GM12892 (cell line): Measurements from ENCODE around the gene AFTPH.

Experiments
- POLR2A ChIP-seq: IDR thresholded peaks from 2 replicates; pipeline ENCODE4 v1.6.1; 2011; ENCODE audit warnings: low read depth, low read length, control low read depth
- POLR2AphosphoS5 ChIP-seq: IDR thresholded peaks from 2 replicates; pipeline ENCODE4 v1.6.1; 2011; ENCODE audit warnings: low read depth, low read length, control low read depth
- TAF1 ChIP-seq: IDR thresholded peaks from 2 replicates; pipeline ENCODE4 v1.6.1; 2011; ENCODE audit warnings: low read depth, mild to moderate bottlenecking, control low read depth, low read length, borderline replicate concordance

GRCh38 chr2:64492821-64493220, 31.3 kb upstream of the AFTPH start:
- TF ChIP-seq POLR2A (no peak), POLR2AphosphoS5 (no peak), TAF1 (no peak)
